H9 (cell line): ENCODE data around the gene FANCE. TPM values are rescaled to one million over a fixed set of nuclear protein-coding genes. Genes with fewer than 3 reads are reported as not detected.

Experiments
- DNase-seq: peaks from one replicate; pipeline ENCODE4 v3.0.0-alpha.2; 2017
- H2AFZ ChIP-seq: one replicate; pipeline ENCODE4 v1.6.1; 2013; ENCODE audit warnings: mild to moderate bottlenecking, low read length, control low read depth, moderate library complexity
- H2AK5ac ChIP-seq: 2 replicates; pipeline ENCODE4 v1.6.1; 2013; ENCODE audit warnings: low read length, control low read depth, mixed read lengths; ENCODE audit not compliant: insufficient read length
- H2BK120ac ChIP-seq: one replicate; pipeline ENCODE4 v1.6.1; 2013; ENCODE audit warnings: low read depth, mild to moderate bottlenecking, low read length, control low read depth, inconsistent platforms; ENCODE audit not compliant: poor library complexity, severe bottlenecking
- H2BK12ac ChIP-seq: 2 replicates; pipeline ENCODE4 v1.6.1; 2013; ENCODE audit warnings: low read length, control low read depth, mixed read lengths, low read depth; ENCODE audit not compliant: insufficient read length
- H2BK15ac ChIP-seq: 2 replicates; pipeline ENCODE4 v1.6.1; 2013; ENCODE audit warnings: low read depth, low read length, control low read depth
- H2BK20ac ChIP-seq: one replicate; pipeline ENCODE4 v1.6.1; 2013; ENCODE audit warnings: low read depth, mild to moderate bottlenecking, low read length, control low read depth, inconsistent platforms; ENCODE audit not compliant: poor library complexity, severe bottlenecking
- H2BK5ac ChIP-seq: 2 replicates; pipeline ENCODE4 v1.6.1; 2013; ENCODE audit warnings: low read length, control low read depth, mixed read lengths; ENCODE audit not compliant: insufficient read length
- H3K14ac ChIP-seq: 2 replicates; pipeline ENCODE4 v1.6.1; 2013; ENCODE audit warnings: low read length, control low read depth; ENCODE audit not compliant: insufficient read depth
- H3K18ac ChIP-seq: 2 replicates; pipeline ENCODE4 v1.6.1; 2013; ENCODE audit warnings: low read depth, mild to moderate bottlenecking, mixed read lengths, low read length, control low read depth; ENCODE audit not compliant: insufficient read length
- H3K23ac ChIP-seq: 2 replicates; pipeline ENCODE4 v1.6.1; 2013; ENCODE audit warnings: low read length, control low read depth, mixed read lengths, low read depth; ENCODE audit not compliant: insufficient read length
- H3K23me2 ChIP-seq: 2 replicates; pipeline ENCODE4 v1.6.1; 2013; ENCODE audit warnings: low read depth, mild to moderate bottlenecking, mixed read lengths, low read length, control low read depth; ENCODE audit not compliant: insufficient read length, poor library complexity, severe bottlenecking
- H3K27ac ChIP-seq: 2 replicates; pipeline ENCODE4 v1.5.1; 2013; ENCODE audit warnings: low read length, control low read depth, mixed read lengths, low read depth; ENCODE audit not compliant: insufficient read length
- H3K27me3 ChIP-seq: 2 replicates; pipeline ENCODE4 v1.6.1; 2013; ENCODE audit warnings: low read length, control low read depth, inconsistent platforms; ENCODE audit not compliant: insufficient read depth
- H3K4ac ChIP-seq: 2 replicates; pipeline ENCODE4 v1.6.1; 2013; ENCODE audit warnings: low read depth, mild to moderate bottlenecking, control low read depth, inconsistent platforms, low read length, moderate library complexity
- H3K4me1 ChIP-seq: 2 replicates; pipeline ENCODE4 v1.6.1; 2013; ENCODE audit warnings: low read length, control low read depth, inconsistent platforms; ENCODE audit not compliant: insufficient read depth
- H3K4me2 ChIP-seq: 2 replicates; pipeline ENCODE4 v1.6.1; 2013; ENCODE audit warnings: low read length, control low read depth, mixed read lengths; ENCODE audit not compliant: insufficient read length, insufficient read depth
- H3K56ac ChIP-seq: 2 replicates; pipeline ENCODE4 v1.6.1; 2013; ENCODE audit warnings: low read depth, mild to moderate bottlenecking, mixed read lengths, low read length, control low read depth; ENCODE audit not compliant: insufficient read length
- H3K79me1 ChIP-seq: 2 replicates; pipeline ENCODE4 v1.6.1; 2013; ENCODE audit warnings: low read depth, mild to moderate bottlenecking, moderate library complexity, low read length, control low read depth, inconsistent platforms; ENCODE audit not compliant: insufficient read depth, poor library complexity, severe bottlenecking
- H3K79me2 ChIP-seq: 2 replicates; pipeline ENCODE4 v1.6.1; 2013; ENCODE audit warnings: low read length, control low read depth, inconsistent platforms; ENCODE audit not compliant: insufficient read depth
- H3K9ac ChIP-seq: 2 replicates; pipeline ENCODE4 v1.6.1; 2013; ENCODE audit warnings: low read length, control low read depth, mixed read lengths; ENCODE audit not compliant: insufficient read length; ENCODE audit errors: extremely low read depth
- H3K9me3 ChIP-seq: one replicate; pipeline ENCODE4 v1.6.1; 2013; ENCODE audit warnings: low read depth, low read length, inconsistent platforms; ENCODE audit not compliant: control insufficient read depth
- H3T11ph ChIP-seq: one replicate; pipeline ENCODE4 v1.6.1; 2013; ENCODE audit warnings: mild to moderate bottlenecking, low read length, control low read depth, inconsistent platforms
- H4K20me1 ChIP-seq: one replicate; pipeline ENCODE4 v1.6.1; 2013; ENCODE audit not compliant: control insufficient read depth, insufficient read length, insufficient read depth
- H4K5ac ChIP-seq: 2 replicates; pipeline ENCODE4 v1.6.1; 2013; ENCODE audit warnings: low read depth, mild to moderate bottlenecking, mixed read lengths, low read length, control low read depth; ENCODE audit not compliant: insufficient read length
- H4K8ac ChIP-seq: replicated peaks from 2 replicates; pipeline ENCODE4 v1.6.1; 2013; ENCODE audit warnings: low read length, control low read depth, mixed read lengths, low read depth; ENCODE audit not compliant: insufficient read length
- H4K91ac ChIP-seq: 2 replicates; pipeline ENCODE4 v1.6.1; 2013; ENCODE audit warnings: low read depth, mild to moderate bottlenecking, moderate library complexity, mixed read lengths, low read length, control low read depth; ENCODE audit not compliant: insufficient read length
- H3K27ac Mint-ChIP-seq, 3 experiments: 2 replicates in 2 of 3; 3 replicates in 1 of 3; pipeline ENCODE4 v1.8.0; 2020 to 2021; ENCODE audit warnings: mixed read lengths in 3 of 3, mild to moderate bottlenecking in 1 of 3, moderate library complexity in 1 of 3
- H3K27me3 Mint-ChIP-seq: 2 replicates; pipeline ENCODE4 v1.8.0; 2021; ENCODE audit warnings: low read depth, mild to moderate bottlenecking, moderate library complexity, mixed read lengths
- H3K36me3 Mint-ChIP-seq, 3 experiments: 2 replicates in 2 of 3; 3 replicates in 1 of 3; pipeline ENCODE4 v1.8.0; 2020 to 2021; ENCODE audit warnings: low read depth in 3 of 3, mixed read lengths in 3 of 3; ENCODE audit not compliant: insufficient read depth in 1 of 3
- H3K4me1 Mint-ChIP-seq, 2 experiments: 2 replicates each; pipeline ENCODE4 v1.8.0; 2020; ENCODE audit warnings: mixed read lengths in 2 of 2
- H3K4me3 Mint-ChIP-seq, 2 experiments: 2 replicates in 1 of 2; 3 replicates in 1 of 2; pipeline ENCODE4 v1.8.0; 2020 to 2021; ENCODE audit warnings: mild to moderate bottlenecking in 2 of 2, mixed read lengths in 2 of 2, moderate library complexity in 1 of 2
- H3K9me3 Mint-ChIP-seq, 2 experiments: 2 replicates in 1 of 2; 3 replicates in 1 of 2; pipeline ENCODE4 v1.8.0; 2020; ENCODE audit warnings: mild to moderate bottlenecking in 2 of 2, mixed read lengths in 2 of 2, moderate library complexity in 1 of 2
- WGBS: extraction: QIAGEN DNeasy Blood & Tissue Kit; methylation state at CpG from one replicate; pipeline ENCODE4 v1.1.7; 2013; ENCODE audit warnings: missing lambda C conversion rate, low lambda C conversion rate, mixed read lengths; ENCODE audit not compliant: insufficient read length; ENCODE audit errors: extremely low coverage; 5-methylcytosine and 5-hydroxymethylcytosine counted together
- total RNA-seq: library from RNA; stranded (reverse); gene quantifications from 2 replicates; pipeline ENCODE4 v1.2.1, GENCODE V29; 2021
- TF ChIP-seq, protein P1 (sequence below): fragments of 200-600 bp; sonication (generic); conservative IDR thresholded peaks from 3 replicates; pipeline ENCODE4 v1.8.0; 2021; ENCODE audit warnings: antibody characterized with exemption, mild to moderate bottlenecking

The FANCE gene
- total RNA-seq, 1 experiment from 2014 or later: 8.4 TPM

GRCh38 chr6:35445691-35446090, 6.4 kb upstream of the FANCE start:
- Mint-ChIP-seq H3K9me3 (no peaks in the 10 kb centered on the region), H3K27ac (no peak overlapping the region), H3K4me1 (no peaks in the 10 kb centered on the region), H3K4me3 (no peak overlapping the region), H3K36me3 (no peaks in the 10 kb centered on the region), H3K27me3 (peaks cover 5% of the 10 kb centered on the region)
- H3K14ac ChIP-seq: no peak overlapping the region
- no peak overlapping the region for H3K27ac ChIP-seq
- H4K5ac ChIP-seq: no peak overlapping the region
- no peak overlapping the region for H3T11ph ChIP-seq
- H2BK20ac ChIP-seq: no peak overlapping the region
- no peaks in the 10 kb centered on the region for H3K27me3 ChIP-seq
- no peak overlapping the region for H3K18ac ChIP-seq
- H3K23ac ChIP-seq: no peak overlapping the region
- H2BK120ac ChIP-seq: no peak overlapping the region
- no peaks in the 10 kb centered on the region for H3K9me3 ChIP-seq
- no peaks in the 10 kb centered on the region for H4K20me1 ChIP-seq
- H2BK15ac ChIP-seq: no peak overlapping the region
- no peak overlapping the region for H2BK12ac ChIP-seq
- H3K4ac ChIP-seq: no peak overlapping the region
- no peaks in the 10 kb centered on the region for H3K4me1 ChIP-seq
- H3K9ac ChIP-seq: no peak overlapping the region
- H3K79me2 ChIP-seq: no peaks in the 10 kb centered on the region
- TF ChIP-seq, protein P1, sequence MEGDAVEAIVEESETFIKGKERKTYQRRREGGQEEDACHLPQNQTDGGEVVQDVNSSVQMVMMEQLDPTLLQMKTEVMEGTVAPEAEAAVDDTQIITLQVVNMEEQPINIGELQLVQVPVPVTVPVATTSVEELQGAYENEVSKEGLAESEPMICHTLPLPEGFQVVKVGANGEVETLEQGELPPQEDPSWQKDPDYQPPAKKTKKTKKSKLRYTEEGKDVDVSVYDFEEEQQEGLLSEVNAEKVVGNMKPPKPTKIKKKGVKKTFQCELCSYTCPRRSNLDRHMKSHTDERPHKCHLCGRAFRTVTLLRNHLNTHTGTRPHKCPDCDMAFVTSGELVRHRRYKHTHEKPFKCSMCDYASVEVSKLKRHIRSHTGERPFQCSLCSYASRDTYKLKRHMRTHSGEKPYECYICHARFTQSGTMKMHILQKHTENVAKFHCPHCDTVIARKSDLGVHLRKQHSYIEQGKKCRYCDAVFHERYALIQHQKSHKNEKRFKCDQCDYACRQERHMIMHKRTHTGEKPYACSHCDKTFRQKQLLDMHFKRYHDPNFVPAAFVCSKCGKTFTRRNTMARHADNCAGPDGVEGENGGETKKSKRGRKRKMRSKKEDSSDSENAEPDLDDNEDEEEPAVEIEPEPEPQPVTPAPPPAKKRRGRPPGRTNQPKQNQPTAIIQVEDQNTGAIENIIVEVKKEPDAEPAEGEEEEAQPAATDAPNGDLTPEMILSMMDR: no peak
- no peak overlapping the region for H4K91ac ChIP-seq
- H3K23me2 ChIP-seq: no peaks in the 10 kb centered on the region
- H2BK5ac ChIP-seq: no peak overlapping the region
- no peak overlapping the region for H3K56ac ChIP-seq
- H3K79me1 ChIP-seq: no peaks in the 10 kb centered on the region
- H2AFZ ChIP-seq: no peak overlapping the region
- no CpG with 5 or more reads among the region's 7 CpGs for WGBS
- DNase-seq: no peak
- no peak overlapping the region for H4K8ac ChIP-seq
- no peak overlapping the region for H2AK5ac ChIP-seq
- no peak overlapping the region for H3K4me2 ChIP-seq
